ENCODE results near the gene KCNV2.

KCNV2 gene

GRCh38 chr9:2740616-2741015 is 23.3 kb downstream of the KCNV2 start:
- Histone ChIP-seq H3K27me3 (ENCODE audit: control insufficient read depth, insufficient read depth, low read length) (no peaks in the 10 kb centered on the region), H3K4me3 (ENCODE audit: low read length) (no peak overlapping the region), H3K9me3 (replicated peaks; ENCODE audit: low read length) (no peaks in the 10 kb centered on the region), H3K4me2 (ENCODE audit: low read length) (no peak overlapping the region), H3K9ac (ENCODE audit: low read depth, low read length) (no peak overlapping the region), H3K36me3 (ENCODE audit: insufficient read depth, low read length) (peaks cover 3% of the 10 kb centered on the region), H3K4me1 (ENCODE audit: control insufficient read depth, insufficient read depth, low read length) (peaks cover under 1% of the 10 kb centered on the region)

GRCh38 chr9:2741441-2742158 is 24.3 kb downstream of the KCNV2 start:
- Histone ChIP-seq H3K9ac (ENCODE audit: low read depth, low read length) (no peak overlapping the region), H3K27me3 (ENCODE audit: control insufficient read depth, insufficient read depth, low read length) (no peaks in the 10 kb centered on the region), H3K4me1 (ENCODE audit: control insufficient read depth, insufficient read depth, low read length) (peaks cover 10% of the 10 kb centered on the region), H3K4me2 (ENCODE audit: low read length) (no peak overlapping the region), H3K36me3 (ENCODE audit: insufficient read depth, low read length) (peaks cover 4% of the 10 kb centered on the region), H3K9me3 (replicated peaks; ENCODE audit: low read length) (no peaks in the 10 kb centered on the region), H3K4me3 (ENCODE audit: low read length) (no peak overlapping the region)

- H3K9ac ChIP-seq (ENCODE audit: low read depth, low read length): no peak overlapping the region
- H3K4me3 ChIP-seq (ENCODE audit: low read length): no peak overlapping the region
- peaks cover 7% of the 10 kb centered on the region for H3K36me3 ChIP-seq (ENCODE audit: insufficient read depth, low read length)
- peaks cover 10% of the 10 kb centered on the region for H3K4me1 ChIP-seq (ENCODE audit: control insufficient read depth, insufficient read depth, low read length)
- no peaks in the 10 kb centered on the region for H3K9me3 ChIP-seq (replicated peaks; ENCODE audit: low read length)
- H3K4me2 ChIP-seq (ENCODE audit: low read length): no peak overlapping the region
- no peaks in the 10 kb centered on the region for H3K27me3 ChIP-seq (ENCODE audit: control insufficient read depth, insufficient read depth, low read length)
These were observed 24.9 kb downstream of the KCNV2 start for GRCh38 chr9:2742214-2742613.

- Histone ChIP-seq H3K4me2 (ENCODE audit: low read length) (no peak overlapping the region), H3K4me1 (ENCODE audit: control insufficient read depth, insufficient read depth, low read length) (peaks cover 10% of the 10 kb centered on the region), H3K9ac (ENCODE audit: low read depth, low read length) (no peak overlapping the region), H3K9me3 (replicated peaks; ENCODE audit: low read length) (no peaks in the 10 kb centered on the region), H3K36me3 (ENCODE audit: insufficient read depth, low read length) (peaks cover 7% of the 10 kb centered on the region), H3K27me3 (ENCODE audit: control insufficient read depth, insufficient read depth, low read length) (no peaks in the 10 kb centered on the region), H3K4me3 (ENCODE audit: low read length) (no peak overlapping the region)
These were observed 26.7 kb downstream of the KCNV2 start for GRCh38 chr9:2743937-2744529.

GRCh38 chr9:2745560-2746380 is 28.5 kb downstream of the KCNV2 start:
- no peak overlapping the region for H3K4me2 ChIP-seq (ENCODE audit: low read length)
- no peaks in the 10 kb centered on the region for H3K9me3 ChIP-seq (replicated peaks; ENCODE audit: low read length)
- no peak overlapping the region for H3K9ac ChIP-seq (ENCODE audit: low read depth, low read length)
- peaks cover 10% of the 10 kb centered on the region for H3K4me1 ChIP-seq (ENCODE audit: control insufficient read depth, insufficient read depth, low read length)
- H3K36me3 ChIP-seq (ENCODE audit: insufficient read depth, low read length): peaks cover 7% of the 10 kb centered on the region
- no peak overlapping the region for H3K4me3 ChIP-seq (ENCODE audit: low read length)
- H3K27me3 ChIP-seq (ENCODE audit: control insufficient read depth, insufficient read depth, low read length): no peaks in the 10 kb centered on the region

- peaks cover 7% of the 10 kb centered on the region for H3K36me3 ChIP-seq (ENCODE audit: insufficient read depth, low read length)
These were observed 32.2 kb downstream of the KCNV2 start for GRCh38 chr9:2749485-2749884.

GRCh38 chr9:2755285-2755684 is 38.0 kb downstream of the KCNV2 start:
- H3K9ac ChIP-seq (ENCODE audit: low read depth, low read length): no peak overlapping the region
- H3K36me3 ChIP-seq (ENCODE audit: insufficient read depth, low read length): no peaks in the 10 kb centered on the region
- H3K27me3 ChIP-seq (ENCODE audit: control insufficient read depth, insufficient read depth, low read length): no peaks in the 10 kb centered on the region
- H3K4me2 ChIP-seq (ENCODE audit: low read length): no peak overlapping the region
- H3K9me3 ChIP-seq (replicated peaks; ENCODE audit: low read length): no peaks in the 10 kb centered on the region
- H3K4me3 ChIP-seq (ENCODE audit: low read length): no peak overlapping the region
- H3K4me1 ChIP-seq (ENCODE audit: control insufficient read depth, insufficient read depth, low read length): no peaks in the 10 kb centered on the region

More at GRCh38 chr9:2749485-2749884, 32.2 kb downstream of the KCNV2 start:
- Histone ChIP-seq H3K4me2 (ENCODE audit: low read length) (no peak overlapping the region), H3K4me1 (ENCODE audit: control insufficient read depth, insufficient read depth, low read length) (peaks cover 10% of the 10 kb centered on the region), H3K9ac (ENCODE audit: low read depth, low read length) (no peak overlapping the region), H3K27me3 (ENCODE audit: control insufficient read depth, insufficient read depth, low read length) (no peaks in the 10 kb centered on the region), H3K9me3 (replicated peaks; ENCODE audit: low read length) (no peaks in the 10 kb centered on the region), H3K4me3 (ENCODE audit: low read length) (no peak overlapping the region)

GRCh38 chr9:2758162-2758897 is 41.0 kb downstream of the KCNV2 start:
- no peak overlapping the region for H3K4me3 ChIP-seq (ENCODE audit: low read length)
- no peaks in the 10 kb centered on the region for H3K9me3 ChIP-seq (replicated peaks; ENCODE audit: low read length)
- peaks cover 9% of the 10 kb centered on the region for H3K36me3 ChIP-seq (ENCODE audit: insufficient read depth, low read length)
- H3K9ac ChIP-seq (ENCODE audit: low read depth, low read length): no peak overlapping the region
- H3K4me1 ChIP-seq (ENCODE audit: control insufficient read depth, insufficient read depth, low read length): no peaks in the 10 kb centered on the region
- no peak overlapping the region for H3K4me2 ChIP-seq (ENCODE audit: low read length)
- H3K27me3 ChIP-seq (ENCODE audit: control insufficient read depth, insufficient read depth, low read length): no peaks in the 10 kb centered on the region

- H3K27me3 ChIP-seq (ENCODE audit: control insufficient read depth, insufficient read depth, low read length): no peaks in the 10 kb centered on the region
- H3K9ac ChIP-seq (ENCODE audit: low read depth, low read length): no peak overlapping the region
- no peak overlapping the region for H3K4me3 ChIP-seq (ENCODE audit: low read length)
- no peak overlapping the region for H3K4me2 ChIP-seq (ENCODE audit: low read length)
- H3K36me3 ChIP-seq (ENCODE audit: insufficient read depth, low read length): peaks cover 10% of the 10 kb centered on the region
- no peaks in the 10 kb centered on the region for H3K4me1 ChIP-seq (ENCODE audit: control insufficient read depth, insufficient read depth, low read length)
- H3K9me3 ChIP-seq (replicated peaks; ENCODE audit: low read length): no peaks in the 10 kb centered on the region
These were observed 41.7 kb downstream of the KCNV2 start for GRCh38 chr9:2758898-2759510.

GRCh38 chr9:2761424-2761823 is 44.1 kb downstream of the KCNV2 start:
- H3K9me3 ChIP-seq (replicated peaks; ENCODE audit: low read length): no peaks in the 10 kb centered on the region
- no peak overlapping the region for H3K9ac ChIP-seq (ENCODE audit: low read depth, low read length)
- H3K36me3 ChIP-seq (ENCODE audit: insufficient read depth, low read length): peaks cover 10% of the 10 kb centered on the region
- no peak overlapping the region for H3K4me3 ChIP-seq (ENCODE audit: low read length)
- no peaks in the 10 kb centered on the region for H3K27me3 ChIP-seq (ENCODE audit: control insufficient read depth, insufficient read depth, low read length)
- H3K4me1 ChIP-seq (ENCODE audit: control insufficient read depth, insufficient read depth, low read length): no peaks in the 10 kb centered on the region
- H3K4me2 ChIP-seq (ENCODE audit: low read length): no peak overlapping the region

- Histone ChIP-seq H3K36me3 (ENCODE audit: insufficient read depth, low read length) (peaks cover 17% of the 10 kb centered on the region), H3K9me3 (replicated peaks; ENCODE audit: low read length) (no peaks in the 10 kb centered on the region), H3K27me3 (ENCODE audit: control insufficient read depth, insufficient read depth, low read length) (no peaks in the 10 kb centered on the region), H3K4me3 (ENCODE audit: low read length) (no peak overlapping the region), H3K4me2 (ENCODE audit: low read length) (no peak overlapping the region), H3K4me1 (ENCODE audit: control insufficient read depth, insufficient read depth, low read length) (no peaks in the 10 kb centered on the region), H3K9ac (ENCODE audit: low read depth, low read length) (no peak overlapping the region)
These were observed 47.0 kb downstream of the KCNV2 start for GRCh38 chr9:2764353-2764752.

Measured in skeletal muscle satellite cell (primary cell).